GM12878 (cell line): ENCODE measurements around the gene ANKRD6. TPM values are rescaled to one million over a fixed set of nuclear protein-coding genes. Genes with fewer than 3 reads are reported as not detected.

Experiments
- CBX3 ChIP-seq: fragments of 200-600 bp; sonication (generic); IDR thresholded peaks from 2 replicates; pipeline ENCODE4 v1.6.1; 2016; ENCODE audit warnings: low read depth, borderline replicate concordance
- CREB1 ChIP-seq: IDR thresholded peaks from 2 replicates; pipeline ENCODE4 v1.6.1; 2012; ENCODE audit warnings: low read depth, mild to moderate bottlenecking, inconsistent platforms
- CTCF ChIP-seq, 3 experiments: IDR thresholded peaks in 2 of 3; conservative IDR thresholded peaks in 1 of 3; 2 replicates each; pipeline ENCODE4 v1.5.1; 2011; ENCODE audit warnings: low read depth in 3 of 3, low read length in 3 of 3, mild to moderate bottlenecking in 3 of 3, control low read depth in 2 of 3, moderate library complexity in 2 of 3, inconsistent platforms in 1 of 3, mixed read lengths in 1 of 3; ENCODE audit not compliant: control insufficient read depth in 2 of 3, insufficient read depth in 1 of 3; ENCODE audit errors: extremely low read depth in 1 of 3
- CUX1 ChIP-seq: IDR thresholded peaks from 2 replicates; pipeline ENCODE4 v1.6.1; 2012; ENCODE audit warnings: improper control_type of control experiment, low read depth, low read length; ENCODE audit not compliant: insufficient replicate concordance
- ESRRA ChIP-seq: IDR thresholded peaks from 2 replicates; pipeline ENCODE4 v1.6.1; 2012; ENCODE audit warnings: mild to moderate bottlenecking, low read length, improper control_type of control experiment
- HSF1 ChIP-seq: fragments of 150-350 bp; IDR thresholded peaks from 2 replicates; pipeline ENCODE4 v1.6.1; 2014; ENCODE audit warnings: mild to moderate bottlenecking, low read depth, low read length
- MXI1 ChIP-seq: fragments of 150-350 bp; IDR thresholded peaks from 2 replicates; pipeline ENCODE4 v1.6.1; 2011; ENCODE audit warnings: low read depth, mild to moderate bottlenecking, inconsistent platforms, low read length, improper control_type of control experiment
- NFYA ChIP-seq: IDR thresholded peaks from 2 replicates; pipeline ENCODE4 v1.6.1; 2011; ENCODE audit warnings: low read depth, mild to moderate bottlenecking, low read length, improper control_type of control experiment, borderline replicate concordance
- NR2F1 ChIP-seq: fragments of 450-650 bp; conservative IDR thresholded peaks from 2 replicates; pipeline ENCODE4 v1.6.1; 2017; ENCODE audit warnings: mild to moderate bottlenecking
- PAX5 ChIP-seq: IDR thresholded peaks from 2 replicates; pipeline ENCODE4 v1.6.1; 2011; ENCODE audit warnings: low read depth, low read length, borderline replicate concordance
- REST ChIP-seq: IDR thresholded peaks from 2 replicates; pipeline ENCODE4 v1.6.1; 2012; ENCODE audit warnings: mild to moderate bottlenecking, low read depth, low read length
- ZBTB11 ChIP-seq: fragments of 450-650 bp; formaldehyde crosslinking; IDR thresholded peaks from 2 replicates; pipeline ENCODE4 v1.5.0; 2022; ENCODE audit warnings: mild to moderate bottlenecking, missing genetic modification characterization
- ZNF207 ChIP-seq: fragments of 450-650 bp; IDR thresholded peaks from 2 replicates; pipeline ENCODE4 v1.6.1; 2014; ENCODE audit warnings: antibody characterized with exemption, mild to moderate bottlenecking, borderline replicate concordance
- polyA plus RNA-seq, 11 experiments: library from polyadenylated mRNA; depleted of rRNA in 4 of 11; unstranded in 6 of 11; stranded (reverse) in 5 of 11; fragments of >200 nt; fragmentation: Nextera tagmentation in 4 of 11; fragmentation: Illumina TruSeq in 1 of 11; extraction: Ambion mirVana in 4 of 11; extraction: Trizol in 1 of 11; gene quantifications; 1 replicate in 1 of 11; 2 replicates in 10 of 11; pipeline versions ENCODE4 v1.2.1 to v1.2.3, GENCODE V29; 2011 to 2016; ENCODE audit warnings: inconsistent platforms in 2 of 11, missing spikeins in 2 of 11, low read depth in 1 of 11
- total RNA-seq, 4 experiments: library from RNA; depleted of rRNA in 3 of 4; stranded (reverse); fragments of >200 nt in 3 of 4; fragmentation: Illumina TruSeq in 1 of 4; extraction: Trizol in 1 of 4; gene quantifications; 2 replicates each; pipeline versions ENCODE4 v1.2.1 to v1.2.3, GENCODE V29; 2013 to 2021

The ANKRD6 gene
- total and polyA plus RNA-seq, 10 of the 15 experiments (the other 5 are each of a cell fraction or from before 2014, with no cell fraction given) = 0.03 to 0.90 (median 0.38) TPM

GRCh38 chr6:89385156-89385667 lies 47.7 kb upstream of the ANKRD6 start (continued):
- TF ChIP-seq CTCF (IDR thresholded peaks at IDR 0.05 in 2 of 3, conservative IDR thresholded peaks at IDR 0.05 in 1 of 3; ENCODE audit: control insufficient read depth in 2 of 3, extremely low read depth in 1 of 3, insufficient read depth in 1 of 3, low read depth in 3 of 3, low read length in 3 of 3) = no peak
- no peak for TF ChIP-seq NFYA
- no peak for TF ChIP-seq CREB1
- no peak for TF ChIP-seq REST
- TF ChIP-seq CBX3 = no peak
- TF ChIP-seq HSF1 = no peak
- no peak for TF ChIP-seq CUX1
- TF ChIP-seq ZNF207 = no peak
- TF ChIP-seq ZBTB11 (CRISPR knock-in tag) = no peak
- TF ChIP-seq NR2F1 = no peak
- TF ChIP-seq PAX5 = peak; percentile 70
- TF ChIP-seq ESRRA = no peak
- no peak for TF ChIP-seq MXI1
